Mesenchymal stem cell (in vitro differentiated cells and primary cell): ENCODE data around the gene KCNJ18.
"Not testable (repeated sequence)": the region's sequence is repeated elsewhere in the genome, so short reads cannot be mapped to it uniquely, and the experiment has no call there.

Experiments
- DNase-seq: peaks from one replicate; pipeline ENCODE4 v3.0.0-alpha.2; 2013
- H2AFZ ChIP-seq: one replicate; pipeline ENCODE4 v1.6.1; 2013; ENCODE audit warnings: low read depth, mild to moderate bottlenecking, control low read depth, inconsistent platforms, low read length, moderate library complexity
- H2AK5ac ChIP-seq: 2 replicates; pipeline ENCODE4 v1.6.1; 2013; ENCODE audit warnings: low read length, moderate library complexity, mild to moderate bottlenecking, inconsistent platforms; ENCODE audit not compliant: severe bottlenecking
- H2BK120ac ChIP-seq: one replicate; pipeline ENCODE4 v1.6.1; 2013; ENCODE audit warnings: low read depth, mild to moderate bottlenecking, inconsistent platforms, low read length, moderate library complexity
- H2BK12ac ChIP-seq, 2 experiments: one replicate each; pipeline ENCODE4 v1.6.1; 2013; ENCODE audit warnings: inconsistent platforms in 2 of 2, low read length in 2 of 2, mild to moderate bottlenecking in 2 of 2, moderate library complexity in 2 of 2, control low read depth in 1 of 2
- H2BK15ac ChIP-seq: one replicate; pipeline ENCODE4 v1.6.1; 2013; ENCODE audit warnings: mild to moderate bottlenecking, low read depth, inconsistent platforms; ENCODE audit not compliant: poor library complexity, severe bottlenecking
- H2BK5ac ChIP-seq: 2 replicates; pipeline ENCODE4 v1.6.1; 2013; ENCODE audit warnings: low read depth, mild to moderate bottlenecking, low read length, control low read depth, inconsistent platforms; ENCODE audit not compliant: poor library complexity, severe bottlenecking
- H3K14ac ChIP-seq, 2 experiments: one replicate each; pipeline ENCODE4 v1.6.1; 2013; ENCODE audit warnings: inconsistent platforms in 2 of 2, low read length in 2 of 2, control low read depth in 1 of 2, mild to moderate bottlenecking in 1 of 2, moderate library complexity in 1 of 2
- H3K18ac ChIP-seq, 2 experiments: one replicate each; pipeline ENCODE4 v1.6.1; 2013; ENCODE audit warnings: inconsistent platforms in 2 of 2, low read length in 2 of 2, control low read depth in 1 of 2, low read depth in 1 of 2, mild to moderate bottlenecking in 1 of 2
- H3K23ac ChIP-seq, 2 experiments: one replicate each; pipeline ENCODE4 v1.6.1; 2013; ENCODE audit warnings: inconsistent platforms in 2 of 2, low read length in 2 of 2, mild to moderate bottlenecking in 2 of 2, moderate library complexity in 2 of 2, control low read depth in 1 of 2
- H3K27ac ChIP-seq: 2 replicates; pipeline ENCODE4 v1.5.1; 2013; ENCODE audit warnings: mild to moderate bottlenecking, moderate library complexity, low read length, control low read depth, inconsistent platforms; ENCODE audit not compliant: poor library complexity, severe bottlenecking
- H3K27me3 ChIP-seq, 2 experiments: 2 replicates each; pipeline versions ENCODE4 v1.6.1 to v1.7.0; 2013; ENCODE audit warnings: low read length in 2 of 2, mild to moderate bottlenecking in 2 of 2, moderate library complexity in 2 of 2, control low read depth in 1 of 2, inconsistent platforms in 1 of 2; ENCODE audit not compliant: control insufficient read depth in 1 of 2, insufficient read depth in 1 of 2
- H3K36me3 ChIP-seq, 2 experiments: 2 replicates each; pipeline versions ENCODE4 v1.6.1 to v1.7.0; 2013; ENCODE audit warnings: low read length in 2 of 2, control low read depth in 1 of 2, inconsistent platforms in 1 of 2, low read depth in 1 of 2, mild to moderate bottlenecking in 1 of 2; ENCODE audit not compliant: insufficient read depth in 2 of 2, control insufficient read depth in 1 of 2
- H3K4ac ChIP-seq, 2 experiments: one replicate each; pipeline ENCODE4 v1.6.1; 2013; ENCODE audit warnings: inconsistent platforms in 2 of 2, low read length in 2 of 2, mild to moderate bottlenecking in 2 of 2, moderate library complexity in 2 of 2, control low read depth in 1 of 2, low read depth in 1 of 2
- H3K4me1 ChIP-seq: 2 replicates; pipeline ENCODE4 v1.6.1; 2013; ENCODE audit warnings: low read depth, low read length, control low read depth; ENCODE audit not compliant: control insufficient read depth, insufficient read depth
- H3K4me2 ChIP-seq: 2 replicates; pipeline ENCODE4 v1.6.1; 2013; ENCODE audit warnings: low read length, mild to moderate bottlenecking, inconsistent platforms; ENCODE audit not compliant: poor library complexity, severe bottlenecking
- H3K4me3 ChIP-seq, 2 experiments: 2 replicates each; pipeline versions ENCODE4 v1.5.1 to v1.7.0; 2013; ENCODE audit warnings: low read length in 2 of 2, mild to moderate bottlenecking in 2 of 2, control low read depth in 1 of 2, low read depth in 1 of 2; ENCODE audit not compliant: insufficient read depth in 1 of 2
- H3K79me1 ChIP-seq: replicated peaks from 2 replicates; pipeline ENCODE4 v1.6.1; 2013; ENCODE audit warnings: mild to moderate bottlenecking, control low read depth, low read length, inconsistent platforms; ENCODE audit not compliant: poor library complexity, severe bottlenecking
- H3K9ac ChIP-seq: 2 replicates; pipeline ENCODE4 v1.7.0; 2013; ENCODE audit warnings: mild to moderate bottlenecking, low read length, moderate library complexity
- H3K9me3 ChIP-seq: 2 replicates; pipeline ENCODE4 v1.7.0; 2013; ENCODE audit warnings: mild to moderate bottlenecking, low read length; ENCODE audit not compliant: control insufficient read depth
- H4K8ac ChIP-seq: one replicate; pipeline ENCODE4 v1.6.1; 2013; ENCODE audit warnings: inconsistent platforms, mild to moderate bottlenecking, low read length, moderate library complexity
- H4K91ac ChIP-seq: one replicate; pipeline ENCODE4 v1.6.1; 2013; ENCODE audit warnings: mild to moderate bottlenecking, low read length, inconsistent platforms
- WGBS: methylation state at CpG from one replicate; pipeline ENCODE4 v1.1.7; 2013; ENCODE audit warnings: mixed read lengths; 5-methylcytosine and 5-hydroxymethylcytosine counted together

KCNJ18 gene

GRCh38 chr17:21738241-21738640, 45.9 kb downstream of the KCNJ18 start:
- not testable (repeated sequence) for H3K4ac ChIP-seq, H3K9me3 ChIP-seq, DNase-seq, H3K18ac ChIP-seq, H3K36me3 ChIP-seq, H2BK5ac ChIP-seq, H4K91ac ChIP-seq, H3K4me2 ChIP-seq, H3K79me1 ChIP-seq, H3K4me3 ChIP-seq, H2BK15ac ChIP-seq, H4K8ac ChIP-seq, H3K9ac ChIP-seq, H3K23ac ChIP-seq, H2AK5ac ChIP-seq, H2BK120ac ChIP-seq, H3K27me3 ChIP-seq, H3K4me1 ChIP-seq, H2BK12ac ChIP-seq, H3K27ac ChIP-seq, H2AFZ ChIP-seq, H3K14ac ChIP-seq
- no CpG with 5 or more reads among the region's 4 CpGs for WGBS

- not testable (repeated sequence) for H3K79me1 ChIP-seq, H3K4me1 ChIP-seq, H3K27ac ChIP-seq, H2BK120ac ChIP-seq, H2AK5ac ChIP-seq, H3K27me3 ChIP-seq, H3K4ac ChIP-seq, H3K9me3 ChIP-seq, H3K4me2 ChIP-seq, H3K23ac ChIP-seq, H3K14ac ChIP-seq, H3K18ac ChIP-seq, H3K36me3 ChIP-seq, H2BK12ac ChIP-seq, H3K4me3 ChIP-seq, H2BK5ac ChIP-seq, H4K8ac ChIP-seq, H4K91ac ChIP-seq, H2AFZ ChIP-seq, H3K9ac ChIP-seq, H2BK15ac ChIP-seq, DNase-seq
- WGBS = 100% methylated on average over 1 of the region's 8 CpGs
Observed at GRCh38 chr17:21738877-21739474, 46.7 kb downstream of the KCNJ18 start.

- H2AK5ac ChIP-seq, H3K18ac ChIP-seq, H3K14ac ChIP-seq, H3K9me3 ChIP-seq, H3K4me1 ChIP-seq, H3K4me2 ChIP-seq, H3K4me3 ChIP-seq, H2BK120ac ChIP-seq, H2BK12ac ChIP-seq, H3K79me1 ChIP-seq, H4K8ac ChIP-seq, H3K27me3 ChIP-seq, H4K91ac ChIP-seq, H2BK15ac ChIP-seq, H3K27ac ChIP-seq, H3K36me3 ChIP-seq, H2AFZ ChIP-seq, H3K4ac ChIP-seq, H3K9ac ChIP-seq, H2BK5ac ChIP-seq, H3K23ac ChIP-seq, DNase-seq: not testable (repeated sequence)
- WGBS = no CpG with 5 or more reads among the region's 7 CpGs
Observed at GRCh38 chr17:21739485-21739884, 47.2 kb downstream of the KCNJ18 start.

- H4K91ac ChIP-seq, H3K23ac ChIP-seq, H2BK5ac ChIP-seq, H2AFZ ChIP-seq, H3K14ac ChIP-seq, DNase-seq, H2BK15ac ChIP-seq, H3K9me3 ChIP-seq, H3K27ac ChIP-seq, H3K4me2 ChIP-seq, H4K8ac ChIP-seq, H3K18ac ChIP-seq, H3K4me3 ChIP-seq, H2BK12ac ChIP-seq, H2BK120ac ChIP-seq, H3K9ac ChIP-seq, H3K79me1 ChIP-seq, H2AK5ac ChIP-seq, H3K4ac ChIP-seq, H3K27me3 ChIP-seq, H3K36me3 ChIP-seq, H3K4me1 ChIP-seq: not testable (repeated sequence)
- WGBS = 85% methylated on average over 5 of the region's 7 CpGs
Observed at GRCh38 chr17:21740836-21741235, 48.5 kb downstream of the KCNJ18 start.
